HG03558 (cell line): Measurements from ENCODE around the gene USP9X.
"Not testable (repeated sequence)": the region's sequence is repeated elsewhere in the genome, so short reads cannot be mapped to it uniquely, and the experiment has no call there.

Experiments used
- ATAC-seq: cut with Tn5 transposase; IDR thresholded peaks from one replicate; pipeline ENCODE4 v1.9.1; 2021; ENCODE audit warnings: moderate number of reproducible peaks; ENCODE audit not compliant: unreplicated experiment; ENCODE audit errors: extremely low read depth

USP9X gene

GRCh38 chrX:41084893-41085511 is at the start of gene USP9X:
USP9X (plus strand) TSS chrX:41085445; CDS start chrX:41123629, 38,184 bp downstream.
- ATAC-seq, result peak; percentile 26

GRCh38 chrX:41035582-41035981 is 49.7 kb upstream of the USP9X start:
- ATAC-seq, result no peak

- ATAC-seq, result no peak
Measured at GRCh38 chrX:41036668-41037326, 48.4 kb upstream of the USP9X start.

GRCh38 chrX:41043196-41043595 is 42.0 kb upstream of the USP9X start:
- ATAC-seq, result no peak

- no peak for ATAC-seq
Measured at GRCh38 chrX:41043674-41044345, 41.4 kb upstream of the USP9X start.

GRCh38 chrX:41045960-41046567 is 39.2 kb upstream of the USP9X start:
- no peak for ATAC-seq

GRCh38 chrX:41047878-41048534 is 37.2 kb upstream of the USP9X start:
- no peak for ATAC-seq

GRCh38 chrX:41050359-41050758 is 34.9 kb upstream of the USP9X start:
- ATAC-seq, result no peak

GRCh38 chrX:41051288-41051687 is 34.0 kb upstream of the USP9X start:
- no peak for ATAC-seq

GRCh38 chrX:41055740-41056139 is 29.5 kb upstream of the USP9X start:
- no peak for ATAC-seq

- not testable (repeated sequence) for ATAC-seq
Measured at GRCh38 chrX:41063276-41063675, 22.0 kb upstream of the USP9X start.

- ATAC-seq, result no peak
Measured at GRCh38 chrX:41064018-41064417, 21.2 kb upstream of the USP9X start.

- no peak for ATAC-seq
Measured at GRCh38 chrX:41066391-41066790, 18.9 kb upstream of the USP9X start.

GRCh38 chrX:41066969-41067368 is 18.3 kb upstream of the USP9X start:
- ATAC-seq, result no peak

- no peak for ATAC-seq
Measured at GRCh38 chrX:41067721-41068120, 17.5 kb upstream of the USP9X start.

- ATAC-seq, result no peak
Measured at GRCh38 chrX:41076742-41077141, 8.5 kb upstream of the USP9X start.

- ATAC-seq, result no peak
Measured at GRCh38 chrX:41081821-41082220, 3.4 kb upstream of the USP9X start.

- ATAC-seq, result no peak
Measured at GRCh38 chrX:41082783-41083182, 2.5 kb upstream of the USP9X start.

- peak; percentile 55 for ATAC-seq
Measured at GRCh38 chrX:41084044-41084892, 977 bp upstream of the USP9X start.

- peak; percentile 19 for ATAC-seq
Measured at GRCh38 chrX:41085512-41085877, 250 bp downstream of the USP9X start.
